ENCODE data around the gene FARP1. TPM values are rescaled to one million over a fixed set of nuclear protein-coding genes. Genes with fewer than 3 reads are reported as not detected.

Gene FARP1
- total RNA-seq, 4 donors from 2014 or later, result 13.1 to 71.2 (median 46.6) TPM

DNA sequence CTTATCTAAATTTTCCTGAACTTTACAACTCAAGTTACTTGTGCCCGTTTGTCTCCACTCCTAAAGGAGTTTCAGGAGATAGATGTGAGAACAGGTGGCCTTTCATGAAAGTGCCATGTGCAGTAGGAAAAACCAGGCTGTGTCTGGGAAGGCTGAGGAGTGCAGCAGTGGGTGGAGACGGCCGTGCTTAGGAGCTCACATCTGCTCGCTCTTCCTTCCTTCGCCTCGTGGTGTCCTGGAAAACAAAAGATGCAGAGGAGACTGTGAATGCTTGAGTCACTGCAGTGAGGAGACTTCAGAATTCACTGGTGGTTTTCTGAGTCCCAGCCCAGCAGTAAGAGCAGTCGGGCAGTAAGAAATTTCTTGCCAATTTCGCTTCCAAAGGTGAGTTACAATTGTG, 172.6 kb downstream of the FARP1 start:
- Histone ChIP-seq H3K9me3 (no peaks in the 10 kb centered on the region), H3K27me3 (no peaks in the 10 kb centered on the region), H3K27ac (no peak overlapping the region), H3K4me1 (no peaks in the 10 kb centered on the region), H3K4me3 (no peak overlapping the region), H3K36me3 (no peaks in the 10 kb centered on the region)
- intact Hi-C loops (cut with DNase I; ENCODE audit: low total_unique reads), result no loop called here
- no peak for DNase-seq
- TF ChIP-seq POLR2A (IDR thresholded peaks at IDR 0.05), result no peak
- no peak for TF ChIP-seq CTCF (IDR thresholded peaks at IDR 0.05)

- Histone ChIP-seq H3K4me1 (no peaks in the 10 kb centered on the region), H3K4me3 (no peak overlapping the region), H3K27me3 (no peaks in the 10 kb centered on the region), H3K36me3 (no peaks in the 10 kb centered on the region), H3K27ac (no peak overlapping the region), H3K9me3 (no peaks in the 10 kb centered on the region)
- DNase-seq, result no peak
- intact Hi-C loops (cut with DNase I; ENCODE audit: low total_unique reads), result no loop called here
- TF ChIP-seq CTCF (IDR thresholded peaks at IDR 0.05) (no peak), POLR2A (IDR thresholded peaks at IDR 0.05) (no peak)
These were observed 173.0 kb downstream of the FARP1 start for GRCh38 chr13:98315902-98316301.

- intact Hi-C loops (cut with DNase I; ENCODE audit: low total_unique reads), result no loop called here
- Histone ChIP-seq H3K36me3 (no peaks in the 10 kb centered on the region), H3K4me1 (no peaks in the 10 kb centered on the region), H3K9me3 (no peaks in the 10 kb centered on the region), H3K27me3 (no peaks in the 10 kb centered on the region), H3K27ac (no peak overlapping the region), H3K4me3 (no peak overlapping the region)
- no peak for DNase-seq
- no peak for TF ChIP-seq CTCF (IDR thresholded peaks at IDR 0.05)
- TF ChIP-seq POLR2A (IDR thresholded peaks at IDR 0.05), result no peak
These were observed 174.8 kb downstream of the FARP1 start for GRCh38 chr13:98317573-98318171.

DNA sequence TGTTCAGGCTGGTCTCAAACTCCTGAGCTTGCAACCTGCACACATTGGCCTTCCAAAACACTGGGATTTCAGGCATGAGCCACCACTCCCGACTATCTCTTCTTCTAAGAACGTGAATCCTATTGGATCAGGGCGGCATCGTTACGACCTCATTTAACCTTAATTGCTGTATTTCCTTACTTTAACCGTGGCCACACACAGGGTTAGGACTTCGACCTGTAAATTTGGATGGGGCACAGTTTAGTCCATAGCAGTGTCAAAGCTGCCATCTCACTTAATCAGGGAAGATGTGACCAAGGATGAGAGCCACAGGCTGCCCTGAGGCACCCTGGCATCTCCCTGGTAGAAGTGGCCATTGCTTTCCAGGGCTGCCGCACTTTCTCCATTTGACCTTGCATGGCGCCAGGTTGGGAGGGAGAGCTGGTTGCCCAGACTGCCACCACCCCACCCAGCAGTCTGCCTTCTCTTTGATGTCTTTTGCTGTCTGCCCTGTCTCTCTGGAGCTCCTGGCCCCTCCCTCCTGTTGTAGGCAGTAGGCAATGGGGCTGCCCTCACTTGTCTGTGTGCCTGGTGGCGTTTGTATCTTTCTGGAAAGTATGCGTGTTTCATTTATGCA, 175.5 kb downstream of the FARP1 start:
- no peak overlapping the region for H3K27ac ChIP-seq
- H3K9me3 ChIP-seq, result no peaks in the 10 kb centered on the region
- TF ChIP-seq POLR2A (IDR thresholded peaks at IDR 0.05), result no peak
- no peak for TF ChIP-seq CTCF (IDR thresholded peaks at IDR 0.05)
- H3K4me3 ChIP-seq, result no peak overlapping the region
- H3K27me3 ChIP-seq, result no peaks in the 10 kb centered on the region
- intact Hi-C loops (cut with DNase I; ENCODE audit: low total_unique reads), result no loop called here
- no peaks in the 10 kb centered on the region for H3K36me3 ChIP-seq
- DNase-seq, result no peak
- no peaks in the 10 kb centered on the region for H3K4me1 ChIP-seq

- H3K36me3 ChIP-seq, result no peaks in the 10 kb centered on the region
- H3K4me3 ChIP-seq, result no peak overlapping the region
- no peak overlapping the region for H3K27ac ChIP-seq
- intact Hi-C loops (cut with DNase I; ENCODE audit: low total_unique reads), result no loop called here
- no peaks in the 10 kb centered on the region for H3K9me3 ChIP-seq
- DNase-seq, result no peak
- no peaks in the 10 kb centered on the region for H3K4me1 ChIP-seq
- H3K27me3 ChIP-seq, result no peaks in the 10 kb centered on the region
- TF ChIP-seq POLR2A (IDR thresholded peaks at IDR 0.05) (no peak), CTCF (IDR thresholded peaks at IDR 0.05) (no peak)
These were observed 177.7 kb downstream of the FARP1 start for GRCh38 chr13:98320561-98321105.
